Measurements from ENCODE around the gene SOX2. TPM values are rescaled to one million over a fixed set of nuclear protein-coding genes. Genes with fewer than 3 reads are reported as not detected.

SOX2 gene
- total RNA-seq, 1 donor from 2014 or later: not detected

- intact Hi-C loops (cut with micrococcal nuclease): loop anchor here (5.0 to 10.0 kb wide), 3 partner anchors 377 to 1949 kb away; partner anchors contain the start of gene TTC14
Observed at GRCh38 chr3:181703601-181704420, 7.9 kb upstream of the SOX2 start.

- intact Hi-C loops (cut with micrococcal nuclease): loop anchor here (5.0 to 10.0 kb wide), 3 partner anchors 377 to 1950 kb away; partner anchors contain the start of gene TTC14
Observed at GRCh38 chr3:181704421-181705085, 7.2 kb upstream of the SOX2 start.

GRCh38 chr3:181705086-181705480, 6.6 kb upstream of the SOX2 start:
- intact Hi-C loops (cut with micrococcal nuclease): loop anchor here (10.0 kb wide), 1 partner anchor 1950 kb away; no protein-coding TSS in a partner anchor

GRCh38 chr3:181707980-181708379, 3.7 kb upstream of the SOX2 start:
- intact Hi-C loops (cut with micrococcal nuclease): loop anchor here (2.0 to 10.0 kb wide), 3 partner anchors 17 to 1953 kb away; no protein-coding TSS in a partner anchor

GRCh38 chr3:181709537-181710279, 2.0 kb upstream of the SOX2 start:
- intact Hi-C loops (cut with micrococcal nuclease): loop anchor here (1.0 to 10.0 kb wide), 8 partner anchors 9 to 1955 kb away; partner anchors contain the start of gene PEX5L

- intact Hi-C loops (cut with micrococcal nuclease): loop anchor here (5.0 kb wide), 1 partner anchor 1673 kb away; the partner anchor contains the start of gene PEX5L
Observed at GRCh38 chr3:181710345-181711291, 1.1 kb upstream of the SOX2 start.

GRCh38 chr3:181712226-181712552, 464 bp downstream of the SOX2 start:
- intact Hi-C loops (cut with micrococcal nuclease): loop anchor here (5.0 kb wide), 1 partner anchor 1675 kb away; the partner anchor contains the start of gene PEX5L

GRCh38 chr3:181712553-181713279, 991 bp downstream of the SOX2 start:
- intact Hi-C loops (cut with micrococcal nuclease): loop anchor here (5.0 kb wide), 1 partner anchor 1675 kb away; the partner anchor contains the start of gene PEX5L

GRCh38 chr3:181713280-181713647, 1.5 kb downstream of the SOX2 start:
- intact Hi-C loops (cut with micrococcal nuclease): loop anchor here (5.0 kb wide), 1 partner anchor 1676 kb away; the partner anchor contains the start of gene PEX5L

GRCh38 chr3:181713676-181714612, 2.2 kb downstream of the SOX2 start:
- intact Hi-C loops (cut with micrococcal nuclease): loop anchor here (1.0 to 5.0 kb wide), 3 partner anchors 13 to 1677 kb away; partner anchors contain the start of gene PEX5L

- intact Hi-C loops (cut with micrococcal nuclease): loop anchor here (2.0 kb wide), 1 partner anchor 15 kb away; no protein-coding TSS in a partner anchor
Observed at GRCh38 chr3:181715571-181716340, 4.0 kb downstream of the SOX2 start.

GRCh38 chr3:181716966-181717365, 5.2 kb downstream of the SOX2 start:
- intact Hi-C loops (cut with micrococcal nuclease): no loop called here

- intact Hi-C loops (cut with micrococcal nuclease): no loop called here
Observed at GRCh38 chr3:181717549-181718171, 5.9 kb downstream of the SOX2 start.

GRCh38 chr3:181718369-181718768, 6.6 kb downstream of the SOX2 start:
- intact Hi-C loops (cut with micrococcal nuclease): no loop called here

GRCh38 chr3:181718987-181719911, 7.5 kb downstream of the SOX2 start:
- intact Hi-C loops (cut with micrococcal nuclease): no loop called here

Data from T-helper 1 cell treated with Interleukin-12 subunit alpha and Interleukin-12 subunit beta and Interleukin-4 antibody, amounts not matched to agents 30 ng/mL and 1 ng/mL, for 36 hours (primary cell).